Measurements from ENCODE around the gene URB1.
"Not testable (repeated sequence)": the region's sequence is repeated elsewhere in the genome, so short reads cannot be mapped to it uniquely, and the experiment has no call there.

Gene URB1

DNA sequence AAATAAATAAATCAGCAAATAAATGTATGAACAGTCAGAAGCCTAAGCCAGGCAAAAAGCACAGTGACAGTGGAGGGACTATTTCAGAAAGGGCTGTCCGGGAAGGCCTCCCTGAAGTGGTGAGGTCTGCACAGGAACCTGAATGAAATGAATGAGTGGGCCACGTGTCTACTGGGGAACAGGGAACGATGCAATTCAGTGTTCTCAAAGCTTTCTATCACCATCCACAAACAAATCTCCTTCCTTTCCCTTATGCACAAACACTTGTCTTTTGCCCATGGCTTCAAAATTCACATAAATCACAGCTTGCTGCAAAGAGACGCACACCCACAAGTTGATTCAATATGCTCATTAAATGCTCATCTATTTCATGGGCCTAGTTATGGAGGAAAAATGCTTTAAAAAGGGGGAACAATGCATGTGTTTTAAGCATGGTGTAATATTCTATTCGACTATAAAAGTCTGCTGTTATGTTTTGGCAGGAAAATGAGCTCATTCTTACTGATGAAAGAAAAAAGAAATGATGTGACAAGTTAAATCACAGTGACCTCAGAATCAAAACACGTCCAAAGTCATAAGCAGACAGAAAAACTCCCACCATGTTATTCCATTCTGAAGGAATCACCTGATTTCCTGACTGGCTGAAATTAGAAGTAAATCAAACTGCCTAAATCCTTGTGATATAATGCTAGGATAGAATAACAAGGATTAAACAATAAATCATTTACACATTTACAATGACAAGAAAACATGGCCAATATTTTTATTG, 21.6 kb downstream of the URB1 start:
- DNase-seq = no peak

- DNase-seq = not testable (repeated sequence)
These were observed 23.9 kb downstream of the URB1 start for GRCh38 chr21:32368961-32369360.

- DNase-seq = no peak
These were observed 24.4 kb downstream of the URB1 start for GRCh38 chr21:32368386-32368785.

DNA sequence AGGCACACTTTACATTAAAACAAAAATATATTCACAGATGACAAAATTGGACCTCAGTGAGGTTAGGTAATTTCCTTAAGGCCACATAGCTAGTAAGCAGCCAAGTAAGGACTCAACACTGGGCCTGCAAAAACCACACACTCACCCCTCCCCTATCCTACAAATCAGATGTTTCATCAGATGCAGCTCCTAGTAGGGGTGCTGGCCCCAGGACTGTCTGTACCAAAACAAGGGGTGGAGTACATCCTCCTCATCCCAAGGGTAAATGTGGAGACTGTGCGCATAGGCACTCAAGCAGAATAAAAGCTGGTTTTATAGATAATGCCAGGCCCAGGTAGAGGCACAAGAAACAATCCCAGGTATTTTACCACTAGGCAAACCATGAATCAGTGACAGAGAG, 25.7 kb downstream of the URB1 start:
- no peak for DNase-seq

GRCh38 chr21:32366191-32366590, 26.6 kb downstream of the URB1 start:
- no peak for DNase-seq

- DNase-seq = no peak
These were observed 28.0 kb downstream of the URB1 start for GRCh38 chr21:32364796-32365195.

DNA sequence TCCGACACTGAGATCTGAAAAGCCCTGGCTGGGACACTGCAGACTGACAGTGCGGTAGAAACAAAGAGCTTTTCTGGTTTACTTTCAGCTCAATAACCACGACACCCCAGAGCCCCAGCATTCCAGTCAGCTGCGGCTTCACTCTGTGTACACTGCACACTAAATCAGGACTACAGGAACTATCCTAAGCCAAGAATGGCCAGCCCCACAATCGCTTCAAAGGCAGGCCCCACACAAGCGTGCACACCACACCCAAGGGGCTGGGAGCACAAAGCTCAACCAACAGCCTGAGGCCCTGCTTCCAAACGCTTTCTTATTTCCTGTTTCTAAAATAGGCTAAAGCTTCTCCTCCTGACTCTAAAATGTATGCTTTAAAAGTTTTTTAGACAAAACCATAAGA, 28.4 kb downstream of the URB1 start:
- DNase-seq = no peak

GRCh38 chr21:32360401-32360975, 32.3 kb downstream of the URB1 start:
- DNase-seq = no peak

DNA sequence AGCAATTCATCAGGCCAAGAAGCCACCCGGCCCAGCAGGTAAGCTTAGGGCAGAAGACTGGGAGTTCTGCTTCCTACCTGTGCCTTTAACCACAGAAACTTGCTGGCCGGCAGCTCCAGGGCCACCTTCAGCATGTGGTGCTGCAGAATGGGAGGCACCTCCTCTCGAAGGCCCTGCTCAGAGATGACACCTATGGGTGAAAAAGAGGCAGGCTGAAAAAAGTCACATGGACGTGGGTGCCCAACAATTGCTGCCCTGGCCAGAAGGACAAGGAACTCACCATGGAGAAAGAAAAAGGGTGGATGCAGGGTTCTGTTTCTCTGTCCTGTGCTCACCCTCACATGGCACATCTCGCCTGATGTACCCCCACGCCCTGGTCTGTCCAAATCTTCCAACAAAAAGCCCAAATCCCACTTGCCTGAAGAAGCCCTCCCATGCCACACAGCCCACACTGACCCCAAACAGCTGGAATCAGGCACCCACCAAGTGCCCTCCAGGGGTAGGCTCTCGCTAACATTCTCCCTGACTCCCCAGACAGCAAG, 33.0 kb downstream of the URB1 start:
- DNase-seq = no peak

GRCh38 chr21:32356874-32357395, 35.9 kb downstream of the URB1 start:
- no peak for DNase-seq

DNA sequence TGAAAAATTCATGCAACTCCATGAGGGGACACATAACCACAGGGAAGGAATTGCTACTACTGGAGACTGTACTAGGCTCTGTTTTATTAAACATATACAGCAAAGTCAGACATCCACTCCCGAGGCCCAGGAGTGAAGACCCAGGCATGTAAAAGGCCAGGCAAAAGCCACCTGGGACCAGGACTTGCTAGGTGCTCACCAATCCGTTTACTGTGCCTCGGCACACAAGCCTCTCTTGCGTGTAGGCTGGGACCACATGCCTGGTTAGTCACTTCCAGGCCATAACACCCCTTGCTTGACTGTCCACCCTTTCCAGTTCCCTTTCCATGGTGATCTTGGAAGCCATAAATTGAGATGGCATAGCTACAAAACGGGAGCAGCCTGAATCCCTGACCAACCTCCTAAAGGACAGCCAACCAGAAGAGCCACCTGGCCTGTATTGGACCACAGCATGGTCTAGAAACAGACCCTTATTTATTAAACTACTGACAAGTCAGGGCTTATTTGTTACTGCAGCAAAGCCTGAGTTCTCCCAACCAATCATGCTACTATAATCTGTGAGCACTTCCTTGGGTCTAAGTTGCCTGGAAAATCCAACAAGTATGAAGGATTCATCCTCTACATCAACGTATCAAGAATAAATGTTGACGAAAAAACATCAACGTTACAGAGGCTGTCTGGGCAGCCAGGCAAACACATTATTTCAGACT, 39.7 kb downstream of the URB1 start:
- no peak for DNase-seq

DNA sequence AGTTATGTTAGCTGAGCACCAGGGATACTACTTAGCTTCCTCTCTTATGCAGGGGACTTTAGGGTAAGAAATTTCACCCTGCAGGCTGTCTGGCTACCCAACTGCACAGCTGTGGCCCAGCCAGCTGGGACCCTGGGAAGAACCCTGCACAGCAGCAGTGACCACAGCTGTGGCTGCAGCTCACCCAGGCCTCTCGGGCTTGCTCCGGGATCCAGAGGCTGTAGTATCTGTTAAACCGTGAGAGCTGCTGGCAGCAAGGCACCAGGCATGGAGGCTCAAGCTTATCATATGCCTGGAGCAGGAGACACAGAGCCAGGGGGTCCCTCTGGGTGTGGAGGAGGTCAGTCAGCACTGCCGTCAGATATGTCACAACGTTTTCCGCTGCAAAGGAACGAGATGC, 40.3 kb downstream of the URB1 start:
- DNase-seq = no peak

GRCh38 chr21:32351428-32351827, 41.4 kb downstream of the URB1 start:
- DNase-seq = no peak

DNA sequence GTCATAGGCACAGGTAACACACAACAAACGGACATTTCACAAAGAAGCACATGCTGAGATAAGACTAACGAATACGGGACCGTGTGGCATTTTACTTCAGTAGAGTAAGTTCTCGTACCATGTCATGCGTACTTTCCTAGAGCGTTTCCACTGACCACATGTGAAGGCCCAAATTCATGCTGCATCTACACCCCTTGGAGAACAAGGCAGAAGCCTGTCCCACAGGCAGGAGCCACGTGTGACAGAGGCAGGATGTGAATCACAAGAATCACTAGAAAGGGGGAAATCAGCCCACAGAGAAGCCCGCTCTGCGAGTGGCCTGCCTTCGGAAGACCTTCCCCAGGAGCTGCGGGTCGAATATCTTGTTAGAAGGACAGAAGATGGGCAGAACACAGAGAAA, 41.8 kb downstream of the URB1 start:
- no peak for DNase-seq

- DNase-seq = no peak
These were observed 42.4 kb downstream of the URB1 start for GRCh38 chr21:32350211-32350980.

GRCh38 chr21:32349333-32349944, 43.4 kb downstream of the URB1 start:
- DNase-seq = no peak

DNA sequence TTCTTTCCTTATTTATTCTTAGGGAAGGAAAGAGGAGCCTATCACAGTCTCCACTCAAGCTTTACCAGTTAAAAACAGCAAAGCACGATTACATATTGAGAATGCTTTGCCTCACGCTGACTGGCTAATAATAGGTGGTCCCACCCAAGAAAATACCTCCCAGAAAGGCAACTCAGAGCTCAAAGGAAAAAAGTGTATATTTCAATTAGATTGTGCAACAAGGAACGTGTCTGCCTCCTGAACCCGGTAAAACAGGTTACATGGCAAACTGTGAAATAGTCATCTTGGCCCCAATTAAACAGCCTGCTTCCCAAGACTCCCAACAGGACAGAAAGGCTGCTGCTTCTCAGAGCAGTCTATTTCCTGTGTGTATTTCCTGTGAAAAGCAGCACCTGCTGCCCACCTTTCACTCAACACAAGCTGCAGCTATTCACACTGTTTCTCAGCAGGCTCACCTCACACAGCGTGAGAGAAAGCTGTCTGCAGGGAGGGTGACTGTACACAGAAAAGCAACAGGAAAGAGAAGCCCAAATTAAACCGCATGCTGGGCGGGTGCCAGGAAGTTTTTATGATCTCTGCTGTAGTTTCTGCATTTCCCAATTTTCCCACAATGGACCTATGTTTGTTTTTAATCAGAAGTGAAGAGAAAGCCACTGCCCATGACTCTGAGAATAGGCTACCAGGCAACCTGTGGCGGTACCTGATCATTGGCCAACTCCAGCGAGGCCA, 44.0 kb downstream of the URB1 start:
- DNase-seq = no peak

DNA sequence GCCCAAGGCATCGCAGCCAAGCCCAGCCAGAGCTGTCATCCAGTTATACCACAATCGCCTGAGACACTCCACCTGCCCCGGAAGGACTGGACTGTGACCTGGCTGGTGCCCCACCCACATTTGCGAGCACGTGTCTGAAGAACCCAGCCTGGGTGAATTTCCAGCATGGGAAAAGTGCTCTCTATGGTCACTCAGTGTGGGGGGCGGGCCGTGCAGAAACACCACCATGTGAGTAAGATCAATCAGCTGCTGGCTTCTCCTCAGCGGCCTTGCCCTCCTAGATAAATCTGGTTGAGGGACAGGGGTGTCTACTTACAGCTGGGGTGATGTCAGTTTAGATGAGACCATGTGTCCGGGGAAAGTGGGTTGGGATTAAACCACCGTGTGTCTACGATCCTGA, 44.8 kb downstream of the URB1 start:
- DNase-seq = no peak

DNA sequence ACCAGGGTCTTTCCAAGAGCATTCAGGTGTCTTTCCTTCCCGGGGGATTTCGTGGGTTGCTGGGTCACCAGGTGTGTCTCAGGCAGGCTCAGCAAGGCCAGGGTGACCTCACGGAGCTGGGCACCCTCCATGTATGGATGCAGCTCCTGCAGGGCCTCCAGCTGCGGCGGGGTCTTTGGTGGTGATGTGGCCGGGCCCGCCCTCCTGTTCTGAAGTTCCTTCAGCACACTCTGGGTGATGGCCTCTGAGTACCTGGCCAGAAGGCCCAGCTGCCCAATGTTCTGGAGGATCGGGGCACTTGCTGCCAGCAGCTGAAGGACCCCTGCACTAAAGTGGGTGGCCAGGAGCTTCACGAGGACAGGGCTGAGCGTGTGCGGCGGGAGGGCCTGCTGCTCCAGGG, 45.5 kb downstream of the URB1 start:
- DNase-seq = no peak

DNA sequence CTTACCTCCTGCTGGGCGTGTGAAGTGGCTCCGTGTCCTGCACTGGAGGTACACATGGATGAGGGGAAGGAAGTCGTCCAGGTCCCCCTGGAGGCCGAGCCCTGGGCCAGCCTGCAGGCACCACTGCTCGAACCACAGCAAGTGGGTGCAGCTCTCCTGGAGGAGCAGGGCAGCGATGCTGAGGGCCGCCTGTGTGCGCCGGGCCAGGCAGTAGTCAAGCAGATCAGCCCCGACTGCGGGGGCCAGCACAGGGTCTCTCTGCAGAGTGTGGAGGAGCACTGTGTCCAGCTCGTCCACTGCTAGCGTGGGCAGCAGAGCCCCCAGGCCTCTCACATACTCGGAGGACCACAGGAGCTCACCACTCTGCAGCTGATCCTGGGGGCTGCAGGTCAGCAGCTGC, 45.9 kb downstream of the URB1 start:
- no peak for DNase-seq

Data from NCI-H2029 treated with DMSO at 0.1 percent for 48 hours (cell line).